Choroid plexus epithelial cell (primary cell): ENCODE results near the gene PAX2.
"Not testable (repeated sequence)": the region's sequence is repeated elsewhere in the genome, so short reads cannot be mapped to it uniquely, and the experiment has no call there.

ENCODE experiments used
- DNase-seq: peaks from one replicate; pipeline ENCODE4 v3.0.0-alpha.2; 2010; ENCODE audit warnings: low read depth
- H3K4me3 ChIP-seq: 2 replicates; pipeline ENCODE4 v1.5.1; 2011; ENCODE audit warnings: low read depth, mild to moderate bottlenecking, control low read depth, low read length, moderate library complexity
- TF ChIP-seq, protein P1 (sequence below): conservative IDR thresholded peaks from 2 replicates; pipeline ENCODE4 v1.5.1; 2011; ENCODE audit warnings: low read depth, mild to moderate bottlenecking, control low read depth, inconsistent platforms, low read length, moderate library complexity

The PAX2 gene

DNA sequence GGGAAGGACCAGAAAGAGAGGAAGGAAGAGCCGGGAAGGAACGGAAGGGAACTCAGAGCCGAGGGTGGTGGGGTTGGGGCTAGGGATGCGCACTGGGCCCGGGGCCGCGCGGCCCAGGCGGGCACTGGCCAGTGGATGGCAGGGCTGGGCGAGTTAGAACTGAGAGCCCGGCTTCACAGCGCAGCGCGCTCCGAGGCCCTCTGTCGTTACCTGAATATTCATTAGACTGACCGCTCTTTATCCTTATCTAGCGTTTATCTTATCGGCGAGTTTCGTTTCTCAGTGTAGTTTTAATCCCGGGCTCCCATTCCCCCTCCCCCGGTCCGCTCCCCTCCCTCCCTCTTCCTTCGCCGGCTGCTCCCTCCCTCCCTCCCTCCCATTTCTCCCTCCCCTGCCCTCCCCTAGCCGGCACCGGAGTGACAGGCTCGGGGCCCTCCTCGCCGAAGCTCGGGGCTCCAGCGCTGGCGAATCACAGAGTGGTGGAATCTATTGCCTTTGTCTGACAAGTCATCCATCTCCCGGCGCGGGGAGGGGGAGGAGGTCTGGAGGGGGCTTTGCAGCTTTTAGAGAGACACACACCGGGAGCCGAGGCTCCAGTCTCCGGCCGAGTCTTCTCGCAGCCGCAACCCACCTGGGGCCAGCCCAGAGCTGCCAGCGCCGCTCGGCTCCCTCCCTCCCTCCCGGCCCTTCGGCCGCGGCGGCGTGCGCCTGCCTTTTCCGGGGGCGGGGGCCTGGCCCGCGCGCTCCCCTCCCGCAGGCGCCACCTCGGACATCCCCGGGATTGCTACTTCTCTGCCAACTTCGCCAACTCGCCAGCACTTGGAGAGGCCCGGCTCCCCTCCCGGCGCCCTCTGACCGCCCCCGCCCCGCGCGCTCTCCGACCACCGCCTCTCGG, at the start of gene PAX2:
Gene PAX2 (plus strand): TSS at position 596 of the 895 bp plus-strand sequence. CDS start 679 bp downstream, outside the sequence.
- no peak within 1 kb of the TSS for H3K4me3 ChIP-seq

DNA sequence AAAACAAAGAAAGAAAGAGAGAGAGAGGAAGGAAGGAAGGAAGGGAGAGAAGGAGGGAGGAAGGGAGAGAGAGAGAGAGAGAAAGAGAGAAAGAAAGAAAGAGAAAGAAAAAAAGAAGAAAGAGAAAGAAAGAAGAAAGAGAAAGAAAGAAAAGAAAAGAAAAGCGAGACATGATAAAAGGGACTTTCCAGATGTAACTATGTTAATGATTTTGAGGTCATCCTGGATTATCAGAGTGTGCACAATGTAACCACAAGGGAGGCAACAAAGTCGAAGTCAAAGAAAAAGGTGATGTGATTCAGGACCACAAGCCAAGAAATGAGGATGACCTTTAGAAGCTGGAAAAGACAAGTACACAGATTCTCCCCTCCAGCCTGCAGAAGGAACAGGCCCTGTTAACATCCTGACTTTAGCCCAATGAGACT, 48.9 kb upstream of the PAX2 start:
- no peak overlapping the region for H3K4me3 ChIP-seq
- no peak for DNase-seq
- TF ChIP-seq, protein P1, sequence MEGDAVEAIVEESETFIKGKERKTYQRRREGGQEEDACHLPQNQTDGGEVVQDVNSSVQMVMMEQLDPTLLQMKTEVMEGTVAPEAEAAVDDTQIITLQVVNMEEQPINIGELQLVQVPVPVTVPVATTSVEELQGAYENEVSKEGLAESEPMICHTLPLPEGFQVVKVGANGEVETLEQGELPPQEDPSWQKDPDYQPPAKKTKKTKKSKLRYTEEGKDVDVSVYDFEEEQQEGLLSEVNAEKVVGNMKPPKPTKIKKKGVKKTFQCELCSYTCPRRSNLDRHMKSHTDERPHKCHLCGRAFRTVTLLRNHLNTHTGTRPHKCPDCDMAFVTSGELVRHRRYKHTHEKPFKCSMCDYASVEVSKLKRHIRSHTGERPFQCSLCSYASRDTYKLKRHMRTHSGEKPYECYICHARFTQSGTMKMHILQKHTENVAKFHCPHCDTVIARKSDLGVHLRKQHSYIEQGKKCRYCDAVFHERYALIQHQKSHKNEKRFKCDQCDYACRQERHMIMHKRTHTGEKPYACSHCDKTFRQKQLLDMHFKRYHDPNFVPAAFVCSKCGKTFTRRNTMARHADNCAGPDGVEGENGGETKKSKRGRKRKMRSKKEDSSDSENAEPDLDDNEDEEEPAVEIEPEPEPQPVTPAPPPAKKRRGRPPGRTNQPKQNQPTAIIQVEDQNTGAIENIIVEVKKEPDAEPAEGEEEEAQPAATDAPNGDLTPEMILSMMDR, result no peak

More for the DNA sequence above, at the start of gene PAX2:
- TF ChIP-seq, protein P1, result no peak
- DNase-seq, result no peak

DNA sequence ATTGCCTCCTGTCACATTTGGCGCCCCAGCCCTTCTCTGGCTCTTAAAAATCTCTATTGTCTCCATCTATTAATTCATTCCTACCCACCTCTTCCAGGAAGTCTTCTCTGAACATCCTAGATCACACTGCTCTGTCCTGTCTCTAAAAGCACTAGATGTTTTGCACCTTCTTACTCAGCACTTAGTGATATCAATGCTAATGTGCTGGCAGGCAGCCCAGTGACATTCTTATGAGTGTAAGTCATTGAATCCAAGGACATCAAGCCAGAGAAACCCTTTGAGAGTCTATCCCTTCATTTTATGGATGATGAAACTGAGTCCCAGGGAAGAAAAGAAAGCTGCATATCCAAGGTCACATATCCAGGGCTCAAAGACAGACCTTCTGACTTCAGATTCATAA, 48.3 kb upstream of the PAX2 start:
- H3K4me3 ChIP-seq, result no peak overlapping the region
- TF ChIP-seq, protein P1, result no peak
- DNase-seq, result peak; percentile 63

DNA sequence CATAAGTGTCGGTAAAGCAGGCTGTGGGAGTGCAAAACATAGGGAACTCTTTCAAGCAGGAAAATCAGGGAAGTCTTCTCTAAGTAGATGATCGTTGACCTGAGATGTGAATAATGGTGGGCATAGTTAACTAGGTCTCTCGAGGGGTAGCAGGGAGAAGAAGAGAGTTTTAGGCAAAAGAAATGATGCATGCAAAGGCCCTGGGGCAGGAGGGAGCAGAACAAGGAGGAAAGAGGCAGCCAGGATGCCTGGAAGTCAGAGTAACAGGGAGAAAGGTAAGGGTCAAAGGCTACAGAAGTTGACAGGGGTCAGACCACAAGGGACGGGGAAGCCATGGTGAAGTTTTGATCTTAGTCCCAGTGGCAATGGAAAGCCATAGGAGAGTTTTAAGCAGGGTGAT, 47.8 kb upstream of the PAX2 start:
- no peak for DNase-seq
- TF ChIP-seq, protein P1, result no peak
- H3K4me3 ChIP-seq, result no peak overlapping the region

DNA sequence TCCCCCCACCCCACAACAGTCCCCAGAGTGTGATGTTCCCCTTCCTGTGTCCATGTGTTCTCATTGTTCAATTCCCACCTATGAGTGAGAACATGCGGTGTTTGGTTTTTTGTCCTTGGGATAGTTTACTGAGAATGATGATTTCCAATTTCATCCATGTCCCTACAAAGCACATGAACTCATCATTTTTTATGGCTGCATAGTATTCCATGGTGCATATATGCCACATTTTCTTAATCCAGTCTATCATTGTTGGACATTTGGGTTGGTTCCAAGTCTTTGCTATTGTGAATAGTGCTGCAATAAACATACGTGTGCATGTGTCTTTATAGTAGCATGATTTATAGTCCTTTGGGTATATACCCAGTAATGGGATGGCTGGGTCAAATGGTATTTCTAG, 43.7 kb upstream of the PAX2 start:
- H3K4me3 ChIP-seq, result not testable (repeated sequence)

DNA sequence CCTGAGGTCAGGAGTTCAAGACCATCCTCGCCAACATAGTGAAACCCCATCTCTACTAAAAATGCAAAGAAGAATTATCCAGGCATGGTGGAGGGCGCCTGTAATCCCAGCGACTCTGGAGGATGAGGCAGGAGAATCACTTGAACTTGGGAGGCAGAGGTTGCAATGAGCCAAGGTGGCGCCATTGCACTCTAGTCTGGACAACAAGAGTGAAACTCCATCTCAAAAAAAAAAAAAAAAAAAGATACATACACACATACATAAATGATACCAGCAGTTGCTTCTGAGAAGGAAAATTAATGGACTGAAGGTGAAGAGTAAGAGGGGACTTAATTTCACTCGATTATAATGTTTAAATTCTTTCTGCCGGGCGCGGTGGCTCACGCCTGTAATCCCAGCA, 40.2 kb upstream of the PAX2 start:
- no peak for DNase-seq
- no peak overlapping the region for H3K4me3 ChIP-seq
- TF ChIP-seq, protein P1, result no peak

More for the DNA sequence above, 43.7 kb upstream of the PAX2 start:
- not testable (repeated sequence) for DNase-seq

DNA sequence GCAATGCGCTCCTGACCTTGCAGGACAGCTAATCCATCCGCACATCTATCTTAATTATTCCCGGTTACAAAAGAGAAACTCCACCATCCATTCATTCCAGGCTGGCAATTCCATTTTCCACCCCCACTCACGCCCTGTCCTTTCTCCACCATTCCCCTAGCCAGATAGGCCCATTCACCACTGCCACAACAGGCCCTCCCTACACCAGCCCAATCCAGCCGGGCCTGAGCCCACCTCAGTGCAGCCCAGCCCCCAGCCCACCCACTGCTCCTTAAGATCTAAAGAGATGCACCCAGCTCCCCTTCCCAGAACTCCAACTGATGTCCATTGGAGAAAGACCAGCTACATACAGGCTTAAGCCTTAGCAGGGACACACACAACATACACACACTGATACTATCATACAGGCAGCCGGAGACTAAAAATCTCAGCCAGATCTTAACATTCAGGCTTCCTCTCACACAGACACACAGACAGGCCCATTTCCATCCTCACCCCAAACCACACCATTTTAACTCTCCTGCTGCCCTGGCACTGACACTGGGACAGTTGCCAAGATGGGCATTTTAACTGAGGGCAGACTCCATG, 38.0 kb upstream of the PAX2 start:
- TF ChIP-seq, protein P1, result no peak
- no peak for DNase-seq
- H3K4me3 ChIP-seq, result no peak overlapping the region
